IPS-20b (cell line): ENCODE data around the gene LCP1.

Experiments used
- H3K27ac ChIP-seq: one replicate; pipeline ENCODE4 v1.5.1; 2013; ENCODE audit warnings: low read length
- H3K27me3 ChIP-seq: 2 replicates; pipeline ENCODE4 v1.6.1; 2013; ENCODE audit warnings: mild to moderate bottlenecking, low read length, inconsistent platforms; ENCODE audit not compliant: insufficient read depth
- H3K36me3 ChIP-seq: 2 replicates; pipeline ENCODE4 v1.6.1; 2013; ENCODE audit warnings: low read depth, mild to moderate bottlenecking, inconsistent platforms, low read length, moderate library complexity; ENCODE audit not compliant: insufficient read depth
- H3K4me1 ChIP-seq: 2 replicates; pipeline ENCODE4 v1.6.1; 2013; ENCODE audit warnings: mild to moderate bottlenecking, control low read depth, inconsistent platforms, low read length, moderate library complexity; ENCODE audit not compliant: insufficient read depth
- H3K4me3 ChIP-seq: 2 replicates; pipeline ENCODE4 v1.5.1; 2013; ENCODE audit warnings: mild to moderate bottlenecking, low read length, inconsistent platforms
- H3K9ac ChIP-seq: 2 replicates; pipeline ENCODE4 v1.6.1; 2013; ENCODE audit warnings: low read depth, mild to moderate bottlenecking, inconsistent platforms, low read length, moderate library complexity
- H3K9me3 ChIP-seq: 2 replicates; pipeline ENCODE4 v1.6.1; 2013; ENCODE audit warnings: mild to moderate bottlenecking, low read depth, low read length, inconsistent platforms; ENCODE audit not compliant: insufficient read depth

Gene LCP1

DNA sequence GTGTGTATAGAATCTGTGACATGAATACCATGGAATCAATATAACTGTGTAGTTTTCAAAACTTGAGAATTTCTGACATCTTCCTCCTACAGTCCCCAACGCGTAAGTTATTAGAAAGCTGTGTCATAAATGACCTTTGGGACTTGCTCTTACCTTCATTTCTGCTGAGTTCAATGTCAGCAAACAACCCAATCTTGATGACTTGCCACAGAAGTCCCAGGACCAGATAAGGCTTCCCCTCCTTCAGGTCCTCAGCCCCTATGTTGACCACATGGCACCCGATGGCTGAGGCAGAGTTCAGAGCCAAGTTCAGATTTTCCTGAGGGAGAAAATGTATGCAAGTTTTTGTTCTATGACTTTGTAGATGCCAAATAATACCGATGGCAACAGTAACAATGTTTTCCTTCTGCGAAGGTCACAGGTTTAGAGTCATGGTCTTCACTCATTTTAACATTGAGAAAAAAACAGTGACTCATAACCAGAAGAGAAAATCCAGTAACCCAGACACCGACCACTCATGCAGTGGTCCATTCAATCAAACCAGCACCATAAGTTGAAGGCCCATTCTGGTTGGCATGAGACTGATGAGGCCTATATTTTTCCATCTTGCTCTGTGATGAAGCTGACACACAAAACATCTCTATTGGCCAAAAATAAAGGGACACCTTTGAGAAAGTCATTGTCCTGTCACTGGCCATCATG lies 29.2 kb downstream of the LCP1 start:
- H3K9me3 ChIP-seq, result no peaks in the 10 kb centered on the region
- H3K9ac ChIP-seq, result no peak overlapping the region
- H3K4me3 ChIP-seq, result no peak overlapping the region
- no peaks in the 10 kb centered on the region for H3K27me3 ChIP-seq
- no peaks in the 10 kb centered on the region for H3K36me3 ChIP-seq
- H3K27ac ChIP-seq, result no peak overlapping the region
- peaks cover 5% of the 10 kb centered on the region; the same call in 1 of the 2 replicates for H3K4me1 ChIP-seq

DNA sequence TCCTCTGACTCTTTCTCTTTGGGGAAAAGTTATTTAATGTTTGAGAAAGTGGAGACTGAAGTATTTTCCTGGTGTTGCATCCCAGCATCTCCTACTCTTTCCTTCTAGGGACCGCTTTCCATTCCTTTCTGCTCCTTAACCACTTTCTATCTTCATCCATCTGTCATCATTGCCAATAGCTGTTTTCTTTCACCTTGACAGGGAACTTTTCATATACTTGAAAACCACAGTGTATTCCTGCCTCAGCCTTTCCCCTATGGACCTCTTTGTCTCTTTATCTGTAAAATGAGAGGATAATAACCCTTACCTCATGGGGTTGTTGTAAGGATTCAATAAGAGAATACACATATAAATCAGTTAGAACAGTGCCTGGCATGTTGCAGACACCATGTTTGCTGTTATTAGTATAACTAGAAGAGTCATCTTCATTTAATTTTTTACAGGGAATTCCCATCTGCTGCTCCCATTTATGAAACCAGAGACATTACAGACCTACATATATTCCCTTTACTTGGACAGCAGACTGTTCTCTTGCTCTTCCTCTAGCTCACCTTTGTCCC lies 31.8 kb downstream of the LCP1 start:
- peaks cover 11% of the 10 kb centered on the region for H3K4me1 ChIP-seq
- H3K9ac ChIP-seq, result no peak overlapping the region
- H3K9me3 ChIP-seq, result no peaks in the 10 kb centered on the region
- H3K4me3 ChIP-seq, result no peak overlapping the region
- H3K27ac ChIP-seq, result no peak overlapping the region
- no peaks in the 10 kb centered on the region for H3K36me3 ChIP-seq
- no peaks in the 10 kb centered on the region for H3K27me3 ChIP-seq

DNA sequence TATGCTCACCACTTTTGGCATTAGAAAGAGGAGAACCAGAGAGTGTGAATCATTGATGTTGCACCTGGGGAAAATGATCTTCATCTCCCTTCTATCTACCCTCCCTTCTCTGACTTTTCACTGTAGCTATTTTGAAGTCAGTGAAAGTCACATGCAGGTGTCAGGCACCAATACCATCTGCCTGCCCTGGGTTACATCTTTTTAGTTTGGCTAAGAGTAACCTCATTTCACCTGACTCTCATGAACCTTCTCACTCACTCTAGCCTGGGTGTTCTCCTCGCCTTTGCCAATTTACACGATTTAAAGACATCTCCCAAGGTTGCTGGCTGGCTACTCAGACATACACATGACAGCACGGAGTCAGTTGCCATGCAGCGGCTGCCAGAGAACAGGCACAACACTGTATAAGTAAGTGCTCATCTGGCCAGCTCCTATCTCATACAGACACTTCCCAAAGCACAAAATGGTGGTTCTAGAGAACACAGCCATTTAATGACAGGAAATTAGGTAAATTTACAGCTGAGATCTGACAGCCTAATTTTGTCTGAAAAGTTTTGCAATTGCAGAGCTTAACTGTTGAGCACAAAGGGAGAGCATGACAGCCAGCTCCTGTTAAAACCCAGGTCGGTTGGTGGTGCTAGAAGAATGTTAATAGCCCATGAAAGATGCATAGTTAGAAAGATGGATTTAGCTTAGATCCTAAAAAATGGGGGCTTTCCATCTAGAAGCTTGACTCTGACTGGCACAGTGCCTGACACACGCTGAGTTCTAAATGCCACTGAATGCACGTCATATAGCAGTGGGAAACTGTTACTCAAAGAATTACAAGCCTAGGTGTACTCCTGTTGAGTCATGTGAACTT lies 32.5 kb downstream of the LCP1 start:
- no peaks in the 10 kb centered on the region for H3K36me3 ChIP-seq
- H3K9ac ChIP-seq, result no peak overlapping the region
- no peaks in the 10 kb centered on the region for H3K27me3 ChIP-seq
- no peak overlapping the region for H3K4me3 ChIP-seq
- peaks cover 13% of the 10 kb centered on the region for H3K4me1 ChIP-seq
- no peaks in the 10 kb centered on the region for H3K9me3 ChIP-seq
- no peak overlapping the region for H3K27ac ChIP-seq

DNA sequence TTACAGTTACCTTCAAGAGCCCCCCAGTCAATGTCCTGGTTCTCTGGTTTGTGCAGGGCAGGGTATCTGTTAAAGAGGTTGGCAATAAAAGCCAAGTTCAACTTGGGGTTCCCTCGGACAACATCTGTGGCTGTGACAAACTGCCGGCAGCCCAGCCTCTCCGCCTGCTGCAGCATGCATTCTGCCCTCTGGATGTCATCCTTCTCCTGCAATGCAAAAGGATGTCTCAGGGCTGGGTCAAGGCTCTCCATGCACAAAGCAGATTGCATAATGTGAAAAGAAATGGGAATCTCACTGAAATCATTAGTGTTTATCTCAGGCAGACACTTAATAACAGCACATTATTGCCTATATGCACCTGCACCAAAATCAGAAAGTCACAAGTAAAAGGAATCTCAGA lies 35.1 kb downstream of the LCP1 start:
- H3K27ac ChIP-seq, result no peak overlapping the region
- no peak overlapping the region for H3K9ac ChIP-seq
- no peaks in the 10 kb centered on the region for H3K27me3 ChIP-seq
- no peaks in the 10 kb centered on the region for H3K9me3 ChIP-seq
- no peak overlapping the region for H3K4me3 ChIP-seq
- H3K36me3 ChIP-seq, result no peaks in the 10 kb centered on the region
- peaks cover 18% of the 10 kb centered on the region for H3K4me1 ChIP-seq

DNA sequence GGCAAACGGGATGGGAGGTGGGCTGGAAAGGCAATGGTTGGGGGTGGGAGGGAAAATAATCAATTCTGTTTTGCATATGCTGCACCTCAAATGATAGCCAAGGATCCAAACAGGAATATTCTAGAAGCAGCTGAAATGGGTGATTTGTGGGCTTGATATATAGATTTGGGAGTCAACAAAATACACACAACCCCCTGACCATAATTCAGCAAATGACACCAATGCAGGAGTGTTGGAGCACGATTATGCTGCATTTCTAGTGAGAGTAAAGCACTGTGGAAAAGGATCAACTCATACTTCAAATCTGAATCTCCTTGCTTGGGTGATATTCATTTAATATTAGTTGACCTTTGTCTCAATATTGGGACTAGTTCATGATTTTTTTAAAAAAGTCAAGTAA lies 36.0 kb downstream of the LCP1 start:
- Histone ChIP-seq H3K4me3 (no peak overlapping the region), H3K9ac (no peak overlapping the region), H3K27me3 (no peaks in the 10 kb centered on the region), H3K9me3 (no peaks in the 10 kb centered on the region), H3K27ac (no peak overlapping the region), H3K36me3 (no peaks in the 10 kb centered on the region), H3K4me1 (peaks cover 18% of the 10 kb centered on the region)

DNA sequence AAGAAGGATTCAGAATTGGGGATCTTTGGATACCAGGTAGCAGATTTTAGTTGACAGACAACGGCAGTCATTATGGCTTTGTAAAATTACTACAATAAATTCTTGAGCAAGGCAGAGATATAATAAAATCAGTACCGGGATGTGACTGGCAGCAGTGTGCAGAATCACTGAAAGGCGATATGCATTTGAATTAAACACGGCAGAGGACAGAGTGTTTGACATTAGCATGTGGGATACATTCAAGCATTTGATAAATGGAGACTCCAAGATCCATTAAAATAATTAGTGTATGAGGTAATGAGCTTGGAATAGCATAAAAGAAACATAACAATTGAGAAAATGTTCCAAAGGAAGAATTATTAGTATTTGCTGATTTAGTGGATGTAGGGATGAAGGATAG lies 36.8 kb downstream of the LCP1 start:
- Histone ChIP-seq H3K27me3 (no peaks in the 10 kb centered on the region), H3K36me3 (no peaks in the 10 kb centered on the region), H3K27ac (no peak overlapping the region), H3K9me3 (no peaks in the 10 kb centered on the region), H3K4me3 (no peak overlapping the region), H3K9ac (no peak overlapping the region), H3K4me1 (peaks cover 18% of the 10 kb centered on the region)

DNA sequence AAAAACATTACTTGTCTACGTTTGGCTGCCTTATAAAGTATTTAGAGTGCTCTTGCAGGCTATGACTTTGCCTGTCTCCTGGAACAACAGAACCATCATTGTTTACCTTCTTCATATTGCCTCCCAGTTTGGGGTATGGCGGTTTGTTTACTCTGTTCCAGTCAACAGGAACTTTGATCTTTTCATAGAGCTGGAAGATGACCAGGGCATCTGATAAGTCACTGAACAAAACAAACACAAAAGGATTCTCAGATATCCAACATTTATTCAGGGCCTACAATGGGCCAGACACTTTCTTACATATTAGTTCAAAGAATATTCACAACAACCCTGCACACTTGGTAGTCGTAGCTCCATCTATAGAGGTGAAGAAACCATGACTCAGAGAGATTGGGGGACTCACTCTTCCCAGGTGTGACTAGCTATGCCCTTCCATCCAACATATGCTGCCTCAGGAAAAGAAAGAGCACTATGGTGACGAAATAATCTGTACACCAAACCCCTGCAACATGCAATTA lies 38.7 kb downstream of the LCP1 start:
- no peak overlapping the region for H3K27ac ChIP-seq
- no peaks in the 10 kb centered on the region for H3K36me3 ChIP-seq
- no peak overlapping the region for H3K9ac ChIP-seq
- H3K4me1 ChIP-seq, result peaks cover 16% of the 10 kb centered on the region
- H3K9me3 ChIP-seq, result no peaks in the 10 kb centered on the region
- no peak overlapping the region for H3K4me3 ChIP-seq
- no peaks in the 10 kb centered on the region for H3K27me3 ChIP-seq

DNA sequence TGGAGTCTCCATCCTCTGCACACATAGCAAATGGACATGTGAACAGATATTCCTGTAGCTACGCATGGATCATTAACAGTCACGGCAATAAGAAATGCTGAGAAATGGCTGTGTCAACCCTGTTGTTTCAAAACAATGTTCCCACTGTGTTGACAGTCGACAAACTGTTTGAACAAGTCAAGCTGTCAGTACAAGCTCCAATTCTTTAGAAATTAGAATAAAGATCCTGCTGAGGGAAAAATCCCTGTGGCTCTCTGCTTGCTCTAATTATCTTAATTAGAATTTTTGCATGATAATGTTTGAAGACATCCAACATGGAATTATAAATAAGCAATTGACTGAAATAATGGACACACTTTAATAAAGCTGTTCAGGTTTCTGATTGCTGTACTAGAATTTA lies 39.2 kb downstream of the LCP1 start:
- no peak overlapping the region for H3K4me3 ChIP-seq
- H3K27ac ChIP-seq, result no peak overlapping the region
- H3K9me3 ChIP-seq, result no peaks in the 10 kb centered on the region
- H3K36me3 ChIP-seq, result no peaks in the 10 kb centered on the region
- peaks cover 13% of the 10 kb centered on the region; the same call in 1 of the 2 replicates for H3K4me1 ChIP-seq
- no peak overlapping the region for H3K9ac ChIP-seq
- H3K27me3 ChIP-seq, result no peaks in the 10 kb centered on the region

DNA sequence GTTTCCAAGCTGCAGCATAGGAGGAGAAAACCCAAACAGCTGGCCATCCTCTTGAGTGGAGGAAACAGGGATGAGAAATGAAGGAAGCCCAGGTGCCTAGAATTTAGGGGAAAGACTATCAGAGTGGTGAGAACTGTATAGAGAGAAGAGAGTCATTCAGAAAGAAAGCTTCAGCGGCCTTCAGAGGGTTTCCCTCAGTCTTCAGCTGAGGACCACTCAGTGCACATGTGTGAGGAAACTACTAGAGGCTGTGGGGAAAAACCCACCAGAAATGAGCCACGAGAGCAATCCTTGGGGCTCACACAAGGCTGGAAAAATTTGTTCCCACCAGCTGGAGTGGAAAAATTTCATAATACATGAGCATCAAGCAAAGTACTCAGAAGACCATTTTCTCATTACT lies 41.9 kb downstream of the LCP1 start:
- Histone ChIP-seq H3K9me3 (no peaks in the 10 kb centered on the region), H3K4me3 (no peak overlapping the region), H3K4me1 (peaks cover 9% of the 10 kb centered on the region; the same call in 1 of the 2 replicates), H3K9ac (no peak overlapping the region), H3K27me3 (no peaks in the 10 kb centered on the region), H3K36me3 (no peaks in the 10 kb centered on the region), H3K27ac (no peak overlapping the region)

DNA sequence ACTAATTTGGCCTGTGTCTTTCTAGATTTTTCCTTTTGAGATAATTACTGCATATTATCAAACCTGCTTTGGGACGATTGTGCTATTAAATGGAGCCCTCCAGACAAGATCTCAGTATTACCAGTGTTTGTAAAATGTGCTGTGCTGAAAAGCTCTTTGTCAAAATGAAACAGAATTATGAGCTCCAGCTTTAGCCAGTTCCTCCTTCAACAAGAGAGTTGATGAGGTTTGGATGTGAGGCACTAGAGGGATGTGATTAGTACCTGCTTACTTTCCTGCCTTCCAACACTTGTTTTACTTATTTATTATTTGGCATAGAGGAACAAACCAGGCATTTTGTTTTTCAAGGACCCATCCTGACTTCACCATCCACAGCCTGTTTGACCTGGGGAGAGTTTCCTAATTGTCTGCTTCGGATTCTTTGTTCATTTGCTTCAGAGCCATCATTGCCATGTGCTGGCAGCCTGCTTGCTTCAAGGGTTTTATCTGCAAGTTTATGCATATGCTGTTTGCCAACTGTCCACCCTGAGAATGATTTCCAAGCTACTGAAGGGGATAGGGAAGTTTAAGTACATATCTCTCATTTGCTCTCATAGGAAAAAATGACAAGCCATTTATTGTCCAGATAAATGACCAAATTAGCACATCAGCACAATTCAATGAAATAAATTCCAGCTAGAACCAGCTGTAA lies 44.2 kb downstream of the LCP1 start:
- peaks cover 4% of the 10 kb centered on the region; the same call in 1 of the 2 replicates for H3K4me1 ChIP-seq
- H3K9me3 ChIP-seq, result no peaks in the 10 kb centered on the region
- no peaks in the 10 kb centered on the region for H3K27me3 ChIP-seq
- H3K9ac ChIP-seq, result no peak overlapping the region
- no peak overlapping the region for H3K27ac ChIP-seq
- H3K36me3 ChIP-seq, result no peaks in the 10 kb centered on the region
- H3K4me3 ChIP-seq, result no peak overlapping the region

DNA sequence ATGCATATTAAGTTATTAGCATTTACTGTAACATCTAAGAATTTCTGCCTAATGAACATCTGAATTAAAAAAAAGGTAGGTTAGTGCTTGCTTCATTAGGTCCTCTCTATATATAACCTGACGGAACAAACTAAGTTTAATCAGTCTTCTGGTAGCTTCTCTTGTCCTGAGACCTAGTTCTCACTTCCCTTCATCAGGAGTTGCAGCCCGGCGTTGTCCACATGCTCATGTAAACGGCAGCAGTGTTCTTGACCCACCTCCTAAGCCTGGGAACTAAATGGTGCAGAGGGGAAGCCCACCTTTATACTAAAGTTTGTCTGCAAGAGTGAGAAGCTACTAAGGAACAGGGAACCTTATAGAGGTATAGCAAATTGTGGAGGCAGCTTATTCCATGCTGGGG lies 45.3 kb downstream of the LCP1 start:
- H3K4me3 ChIP-seq, result no peak overlapping the region
- no peaks in the 10 kb centered on the region for H3K27me3 ChIP-seq
- H3K27ac ChIP-seq, result no peak overlapping the region
- H3K4me1 ChIP-seq, result peaks cover 4% of the 10 kb centered on the region; the same call in 1 of the 2 replicates
- H3K9me3 ChIP-seq, result no peaks in the 10 kb centered on the region
- H3K9ac ChIP-seq, result no peak overlapping the region
- no peaks in the 10 kb centered on the region for H3K36me3 ChIP-seq
